HCT116 (cell line): Measurements from ENCODE around the gene SLC1A4. TPM values are rescaled to one million over a fixed set of nuclear protein-coding genes. Genes with fewer than 3 reads are reported as not detected.

ENCODE experiments used
- ATAC-seq: fragments of 200-7000 bp; cut with Tn5 transposase; 2 replicates; pipeline ENCODE4 v1.9.1; 2020; ENCODE audit warnings: mild to moderate bottlenecking, moderate library complexity
- BruUV-seq: library from RNA; stranded (reverse); fragments of 400-500 nt; replicated peaks from 2 replicates; lab custom pipeline; 2021; lab: Mats Ljungman, UMichigan
- CTCF ChIA-PET: fragments of 300-600 bp; sonication (Branson Sonifier 250); formaldehyde crosslinking; loops from one replicate; lab custom pipeline; 2021; ENCODE audit warnings: antibody characterized with exemption; lab: Charles Lee
- POLR2A ChIA-PET: fragments of 300-600, 350-600 bp; sonication (Branson Sonifier 250); formaldehyde crosslinking; loops from one replicate; lab custom pipeline; 2021; ENCODE audit warnings: antibody characterized with exemption; lab: Charles Lee
- RAD21 ChIA-PET, 2 experiments: fragments of 300-600 bp; sonication (Branson Sonifier 250); formaldehyde crosslinking; loops; one replicate each; lab custom pipeline; 2023; ENCODE audit warnings: low total read pairs in 2 of 2; ENCODE audit not compliant: uncharacterized antibody in 2 of 2, unreplicated experiment in 2 of 2, low non-redundant PET in 1 of 2; lab: Charles Lee
- DNase-seq: peaks from one replicate; pipeline ENCODE4 v3.0.0-alpha.2; 2010; ENCODE audit warnings: low read depth, low spot score
- H2AFZ ChIP-seq: fragments of 200-600 bp; shearing (Covaris generic), sonication (generic); 2 replicates; pipeline ENCODE4 v1.6.1; 2017; ENCODE audit warnings: low read depth, mixed run types, mixed read lengths, antibody characterized with exemption, low read length; ENCODE audit not compliant: poor library complexity, severe bottlenecking
- H3K27ac ChIP-seq: 2 replicates; pipeline ENCODE4 v1.5.1; 2012; ENCODE audit warnings: low read depth, low read length
- H3K27me3 ChIP-seq: fragments of 200-600 bp; sonication (generic); 2 replicates; pipeline ENCODE4 v1.6.1; 2016; ENCODE audit warnings: mixed run types, low read length, mixed read lengths; ENCODE audit not compliant: insufficient read depth
- H3K36me3 ChIP-seq, 2 experiments: fragments of 200-500 bp in 1 of 2; fragments of 200-600 bp in 1 of 2; sonication (Bioruptor generic) in 1 of 2; sonication (generic) in 1 of 2; 2 replicates each; pipeline versions ENCODE4 v1.5.1 to v1.6.1; 2014 to 2016; ENCODE audit warnings: low read length in 2 of 2, inconsistent platforms in 1 of 2, mixed read lengths in 1 of 2, mixed run types in 1 of 2; ENCODE audit not compliant: insufficient read depth in 2 of 2, control insufficient read depth in 1 of 2
- H3K4me1 ChIP-seq, 2 experiments: fragments of 200-600 bp in 1 of 2; sonication (generic) in 1 of 2; 2 replicates each; pipeline versions ENCODE4 v1.5.1 to v1.6.1; 2012 to 2017; ENCODE audit warnings: low read length in 2 of 2, inconsistent platforms in 1 of 2, mild to moderate bottlenecking in 1 of 2, mixed read lengths in 1 of 2, mixed run types in 1 of 2, moderate library complexity in 1 of 2; ENCODE audit not compliant: insufficient read depth in 2 of 2, control insufficient read depth in 1 of 2
- H3K4me2 ChIP-seq: fragments of 200-600 bp; sonication (generic); 2 replicates; pipeline ENCODE4 v1.6.1; 2017; ENCODE audit warnings: mixed run types, low read length, mixed read lengths
- H3K4me3 ChIP-seq, 2 experiments: fragments of 200-600 bp in 1 of 2; sonication (generic) in 1 of 2; replicated peaks in 1 of 2; 2 replicates each; pipeline ENCODE4 v1.5.1; 2011 to 2016; ENCODE audit warnings: low read length in 2 of 2, control low read depth in 1 of 2, low read depth in 1 of 2, mild to moderate bottlenecking in 1 of 2, mixed read lengths in 1 of 2, mixed run types in 1 of 2
- H3K79me2 ChIP-seq: fragments of 200-600 bp; sonication (generic); 2 replicates; pipeline ENCODE4 v1.6.1; 2017; ENCODE audit warnings: mild to moderate bottlenecking, mixed run types, low read length, moderate library complexity, mixed read lengths; ENCODE audit not compliant: insufficient read depth
- H3K9ac ChIP-seq: fragments of 200-600 bp; sonication (generic); 2 replicates; pipeline ENCODE4 v1.6.1; 2016; ENCODE audit warnings: low read length, mixed read lengths
- H3K9me2 ChIP-seq: fragments of 200-600 bp; sonication (generic), shearing (Covaris generic); 2 replicates; pipeline ENCODE4 v1.6.1; 2017; ENCODE audit warnings: mixed run types, mild to moderate bottlenecking, moderate library complexity; ENCODE audit not compliant: insufficient read depth
- H3K9me3 ChIP-seq, 2 experiments: fragments of 200-500 bp in 1 of 2; fragments of 200-600 bp in 1 of 2; sonication (Bioruptor generic) in 1 of 2; sonication (generic) in 1 of 2; 2 replicates each; pipeline ENCODE4 v1.6.1; 2014 to 2017; ENCODE audit warnings: low read length in 2 of 2, mixed read lengths in 2 of 2, inconsistent platforms in 1 of 2, low read depth in 1 of 2, mild to moderate bottlenecking in 1 of 2, mixed run types in 1 of 2, moderate library complexity in 1 of 2; ENCODE audit not compliant: control insufficient read depth in 1 of 2, insufficient read depth in 1 of 2
- H4K20me1 ChIP-seq: fragments of 200-600 bp; sonication (generic), shearing (Covaris generic); 2 replicates; pipeline ENCODE4 v1.6.1; 2017; ENCODE audit warnings: mixed run types, mild to moderate bottlenecking, moderate library complexity; ENCODE audit not compliant: insufficient read depth
- ATF3 ChIP-seq: IDR thresholded peaks from 2 replicates; pipeline ENCODE4 v1.6.1; 2012
- CBX3 ChIP-seq: IDR thresholded peaks from 2 replicates; pipeline ENCODE4 v1.6.1; 2012; ENCODE audit warnings: low read depth
- EGR1 ChIP-seq: IDR thresholded peaks from 2 replicates; pipeline ENCODE4 v1.6.1; 2012; ENCODE audit warnings: low read depth
- ELF1 ChIP-seq: IDR thresholded peaks from 2 replicates; pipeline ENCODE4 v1.6.1; 2012; ENCODE audit warnings: low read depth, borderline replicate concordance
- FOSL1 ChIP-seq: IDR thresholded peaks from 2 replicates; pipeline ENCODE4 v1.6.1; 2012; ENCODE audit warnings: low read depth
- JUND ChIP-seq: IDR thresholded peaks from 2 replicates; pipeline ENCODE4 v1.6.1; 2012
- POLR2A ChIP-seq: IDR thresholded peaks from 2 replicates; pipeline ENCODE4 v1.7.0; 2011; ENCODE audit warnings: borderline replicate concordance; ENCODE audit not compliant: insufficient read depth, insufficient read length; ENCODE audit errors: extremely low read depth
- RAD21 ChIP-seq: IDR thresholded peaks from 2 replicates; pipeline ENCODE4 v1.6.1; 2012; ENCODE audit warnings: low read depth, mild to moderate bottlenecking
- SP1 ChIP-seq: IDR thresholded peaks from 2 replicates; pipeline ENCODE4 v1.6.1; 2012; ENCODE audit warnings: low read depth
- ZNF274 ChIP-seq: fragments of 200-500 bp; sonication (Bioruptor generic); IDR thresholded peaks from 2 replicates; pipeline ENCODE4 v1.6.1; 2014; ENCODE audit warnings: mild to moderate bottlenecking, low read depth, low read length, inconsistent platforms
- intact Hi-C: fragments of 100-400 bp; cut with micrococcal nuclease; formaldehyde crosslinking; loops from 2 replicates; pipeline ENCODE4 v1.10.0; 2022
- total RNA-seq: library from RNA; stranded (reverse); gene quantifications from one replicate; pipeline ENCODE4 v1.2.1, GENCODE V29; 2021; ENCODE audit not compliant: unreplicated experiment
- TF ChIP-seq, protein P1 (sequence below), 3 experiments: fragments of 200-600 bp in 1 of 3; sonication (generic) in 1 of 3; IDR thresholded peaks in 2 of 3; conservative IDR thresholded peaks in 1 of 3; 2 replicates each; pipeline ENCODE4 v1.5.1; 2012 to 2017; ENCODE audit warnings: low read depth in 2 of 3, low read length in 2 of 3, antibody characterized with exemption in 1 of 3, borderline replicate concordance in 1 of 3, control low read depth in 1 of 3, mild to moderate bottlenecking in 1 of 3, mixed read lengths in 1 of 3, mixed run types in 1 of 3, moderate library complexity in 1 of 3; ENCODE audit not compliant: insufficient read depth in 1 of 3

Gene SLC1A4
- total RNA-seq, 1 experiment from 2014 or later = 9.2 TPM

DNA sequence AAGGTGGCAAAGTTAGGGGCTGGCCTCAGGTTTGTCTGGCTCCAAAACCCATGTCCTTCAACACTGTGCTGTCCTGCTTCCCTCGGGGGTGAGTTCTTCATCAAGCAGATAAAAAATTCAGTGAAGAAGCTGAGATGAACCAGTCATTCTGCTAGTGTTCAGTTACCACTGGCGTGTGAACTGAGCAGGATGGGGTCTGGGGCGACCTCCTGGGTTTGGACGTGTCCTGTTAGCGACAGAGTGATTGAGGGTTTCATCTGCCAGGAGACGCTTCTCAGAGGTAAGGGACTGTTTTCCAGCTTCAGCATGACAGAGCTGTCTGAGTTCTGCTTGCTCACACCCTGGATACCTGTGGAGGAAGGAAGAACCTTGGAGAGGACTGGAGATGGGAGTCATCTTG, 81.7 kb downstream of the SLC1A4 start:
- TF ChIP-seq CBX3 (no peak), FOSL1 (no peak), SP1 (no peak), POLR2A (no peak), ATF3 (no peak), ELF1 (no peak), RAD21 (no peak), EGR1 (no peak), JUND (no peak), ZNF274 (no peak)
- TF ChIP-seq, protein P1, sequence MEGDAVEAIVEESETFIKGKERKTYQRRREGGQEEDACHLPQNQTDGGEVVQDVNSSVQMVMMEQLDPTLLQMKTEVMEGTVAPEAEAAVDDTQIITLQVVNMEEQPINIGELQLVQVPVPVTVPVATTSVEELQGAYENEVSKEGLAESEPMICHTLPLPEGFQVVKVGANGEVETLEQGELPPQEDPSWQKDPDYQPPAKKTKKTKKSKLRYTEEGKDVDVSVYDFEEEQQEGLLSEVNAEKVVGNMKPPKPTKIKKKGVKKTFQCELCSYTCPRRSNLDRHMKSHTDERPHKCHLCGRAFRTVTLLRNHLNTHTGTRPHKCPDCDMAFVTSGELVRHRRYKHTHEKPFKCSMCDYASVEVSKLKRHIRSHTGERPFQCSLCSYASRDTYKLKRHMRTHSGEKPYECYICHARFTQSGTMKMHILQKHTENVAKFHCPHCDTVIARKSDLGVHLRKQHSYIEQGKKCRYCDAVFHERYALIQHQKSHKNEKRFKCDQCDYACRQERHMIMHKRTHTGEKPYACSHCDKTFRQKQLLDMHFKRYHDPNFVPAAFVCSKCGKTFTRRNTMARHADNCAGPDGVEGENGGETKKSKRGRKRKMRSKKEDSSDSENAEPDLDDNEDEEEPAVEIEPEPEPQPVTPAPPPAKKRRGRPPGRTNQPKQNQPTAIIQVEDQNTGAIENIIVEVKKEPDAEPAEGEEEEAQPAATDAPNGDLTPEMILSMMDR (IDR thresholded peaks at IDR 0.05 in 2 of 3, conservative IDR thresholded peaks at IDR 0.05 in 1 of 3; ENCODE audit: borderline replicate concordance in 1 of 3, insufficient read depth in 1 of 3, low read depth in 2 of 3, low read length in 2 of 3) = no peak
- Histone ChIP-seq H3K9ac (peak overlapping the region; percentile 24; the same call in 1 of the 2 replicates), H3K27me3 (no peaks in the 10 kb centered on the region), H3K4me3 (0 out of 4 replicates have a peak overlapping the region, but pooled peaks of 1 of the 2 experiments have one; percentile 19), H3K36me3 (0 out of 4 replicates have a peak, but pooled peaks cover 2 to 6% of the 10 kb centered on the region in 2 experiments), H3K4me1 (peaks cover 29 to 48% of the 10 kb centered on the region in 2 experiments), H2AFZ (no peak overlapping the region), H3K79me2 (peaks cover 3% of the 10 kb centered on the region; the same call in 1 of the 2 replicates), H3K4me2 (peak overlapping the region; percentile 69), H3K9me3 (no peaks in the 10 kb centered on the region), H3K27ac (peak overlapping the region; percentile 78), H4K20me1 (no peaks in the 10 kb centered on the region), H3K9me2 (no peaks in the 10 kb centered on the region)
- ChIA-PET CTCF (interaction anchor here (0.8 to 1.4 kb wide), 4 partner anchors 10 to 500 kb away, joined by 3 to 5 read pairs (median 3); no protein-coding TSS in a partner anchor), RAD21 (interaction anchor here in 1 of 2 experiments (0.6 kb wide), 1 partner anchor 117 kb away, joined by 5 read pairs; no protein-coding TSS in a partner anchor), POLR2A (no interaction called here)
- no peak for DNase-seq
- peak; percentile 4; the same call in 1 of the 2 replicates for ATAC-seq
- intact Hi-C loops = loop anchor here (2.0 kb wide), 1 partner anchor 502 kb away; no protein-coding TSS in a partner anchor
- no TSS peak for BruUV-seq
